ENCODE data around the gene CLDN6. TPM values are rescaled to one million over a fixed set of nuclear protein-coding genes. Genes with fewer than 3 reads are reported as not detected.

CLDN6 gene
- total RNA-seq, 1 donor from 2014 or later = not detected

DNA sequence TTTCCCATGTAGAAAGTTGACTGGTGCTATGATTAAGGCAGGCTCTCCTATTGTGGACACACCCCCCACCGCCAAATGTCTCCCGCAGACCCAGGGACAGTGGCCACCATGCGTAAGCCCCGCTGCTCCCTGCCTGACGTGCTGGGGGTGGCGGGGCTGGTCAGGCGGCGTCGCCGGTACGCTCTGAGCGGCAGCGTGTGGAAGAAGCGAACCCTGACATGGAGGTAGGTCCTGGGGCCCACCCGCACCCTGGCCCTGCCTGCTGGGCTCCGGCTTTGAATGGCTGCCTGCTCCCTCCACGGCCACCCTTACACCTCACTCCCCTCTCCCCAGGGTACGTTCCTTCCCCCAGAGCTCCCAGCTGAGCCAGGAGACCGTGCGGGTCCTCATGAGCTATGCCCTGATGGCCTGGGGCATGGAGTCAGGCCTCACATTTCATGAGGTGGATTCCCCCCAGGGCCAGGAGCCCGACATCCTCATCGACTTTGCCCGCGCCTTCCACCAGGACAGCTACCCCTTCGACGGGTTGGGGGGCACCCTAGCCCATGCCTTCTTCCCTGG lies 32.0 kb upstream of the CLDN6 start:
- Histone ChIP-seq H3K4me3 (no peak overlapping the region), H3K4me1 (peaks cover 24% of the 10 kb centered on the region), H3K27me3 (peaks cover 28% of the 10 kb centered on the region), H3K9me3 (no peaks in the 10 kb centered on the region), H3K36me3 (no peaks in the 10 kb centered on the region), H3K27ac (no peak overlapping the region)
- DNase-seq (ENCODE audit: extremely low spot score in 2 of 2) = no peak
- TF ChIP-seq, protein P1, sequence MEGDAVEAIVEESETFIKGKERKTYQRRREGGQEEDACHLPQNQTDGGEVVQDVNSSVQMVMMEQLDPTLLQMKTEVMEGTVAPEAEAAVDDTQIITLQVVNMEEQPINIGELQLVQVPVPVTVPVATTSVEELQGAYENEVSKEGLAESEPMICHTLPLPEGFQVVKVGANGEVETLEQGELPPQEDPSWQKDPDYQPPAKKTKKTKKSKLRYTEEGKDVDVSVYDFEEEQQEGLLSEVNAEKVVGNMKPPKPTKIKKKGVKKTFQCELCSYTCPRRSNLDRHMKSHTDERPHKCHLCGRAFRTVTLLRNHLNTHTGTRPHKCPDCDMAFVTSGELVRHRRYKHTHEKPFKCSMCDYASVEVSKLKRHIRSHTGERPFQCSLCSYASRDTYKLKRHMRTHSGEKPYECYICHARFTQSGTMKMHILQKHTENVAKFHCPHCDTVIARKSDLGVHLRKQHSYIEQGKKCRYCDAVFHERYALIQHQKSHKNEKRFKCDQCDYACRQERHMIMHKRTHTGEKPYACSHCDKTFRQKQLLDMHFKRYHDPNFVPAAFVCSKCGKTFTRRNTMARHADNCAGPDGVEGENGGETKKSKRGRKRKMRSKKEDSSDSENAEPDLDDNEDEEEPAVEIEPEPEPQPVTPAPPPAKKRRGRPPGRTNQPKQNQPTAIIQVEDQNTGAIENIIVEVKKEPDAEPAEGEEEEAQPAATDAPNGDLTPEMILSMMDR (IDR thresholded peaks at IDR 0.05) = no peak
- TF ChIP-seq POLR2AphosphoS5 (IDR thresholded peaks at IDR 0.05; ENCODE audit: insufficient read depth in 1 of 2, low read depth in 1 of 2) (no peak), POLR2A (IDR thresholded peaks at IDR 0.05) (no peak)
- intact Hi-C loops (cut with DNase I) = no loop called here

DNA sequence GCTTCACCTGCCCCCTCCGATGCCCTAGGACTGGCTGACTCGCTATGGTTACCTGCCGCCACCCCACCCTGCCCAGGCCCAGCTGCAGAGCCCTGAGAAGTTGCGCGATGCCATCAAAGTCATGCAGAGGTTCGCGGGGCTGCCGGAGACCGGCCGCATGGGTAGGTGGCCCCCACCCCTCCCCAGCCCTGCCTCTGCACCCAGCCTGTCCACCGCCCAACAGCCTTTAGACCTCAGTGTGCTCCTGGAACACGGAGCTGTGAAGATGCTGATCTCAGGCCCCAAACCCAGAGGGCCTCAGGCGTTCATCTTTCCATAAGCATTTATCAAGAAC lies 29.4 kb upstream of the CLDN6 start:
- Histone ChIP-seq H3K27me3 (peaks cover 33% of the 10 kb centered on the region), H3K4me3 (no peak overlapping the region), H3K9me3 (no peaks in the 10 kb centered on the region), H3K36me3 (no peaks in the 10 kb centered on the region), H3K27ac (no peak overlapping the region), H3K4me1 (peaks cover 26% of the 10 kb centered on the region)
- intact Hi-C loops (cut with DNase I) = no loop called here
- TF ChIP-seq POLR2A (IDR thresholded peaks at IDR 0.05) (no peak), POLR2AphosphoS5 (IDR thresholded peaks at IDR 0.05; ENCODE audit: insufficient read depth in 1 of 2, low read depth in 1 of 2) (no peak)
- TF ChIP-seq, protein P1 (IDR thresholded peaks at IDR 0.05) = no peak
- DNase-seq (ENCODE audit: extremely low spot score in 2 of 2) = no peak

DNA sequence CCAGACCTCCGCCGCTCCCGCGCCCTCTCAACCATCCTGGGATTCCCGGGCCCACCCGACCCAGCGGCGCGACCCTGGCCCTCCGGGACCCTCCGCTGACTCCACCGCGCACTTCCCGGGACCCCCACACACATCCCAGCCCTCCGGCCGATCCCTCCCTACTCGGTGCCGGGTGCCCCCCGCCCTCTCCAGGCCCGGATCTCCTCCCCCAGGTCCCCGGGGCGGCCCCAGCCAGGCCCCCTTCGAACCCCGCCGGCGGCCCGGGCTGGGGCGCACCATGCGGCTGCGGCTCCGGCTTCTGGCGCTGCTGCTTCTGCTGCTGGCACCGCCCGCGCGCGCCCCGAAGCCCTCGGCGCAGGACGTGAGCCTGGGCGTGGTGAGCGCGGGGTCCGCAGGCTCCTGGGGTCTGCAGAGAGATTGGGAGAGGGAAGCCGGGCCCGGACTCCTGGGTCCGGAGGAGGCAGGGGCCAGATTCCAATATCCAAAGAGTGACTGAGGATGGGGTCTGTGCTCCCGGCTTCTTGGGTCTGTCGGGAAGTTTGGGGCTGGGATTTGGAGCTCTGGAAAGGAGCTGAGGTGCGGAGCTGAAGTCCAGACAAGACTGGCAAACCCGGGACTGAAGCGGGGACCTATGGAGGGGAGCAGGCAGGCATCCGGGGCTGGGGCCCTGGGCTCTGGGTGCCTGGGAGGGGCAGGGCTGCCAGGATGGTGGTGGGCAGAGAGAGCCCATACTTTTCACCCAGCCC lies 28.8 kb upstream of the CLDN6 start:
- H3K4me1 ChIP-seq = peaks cover 26% of the 10 kb centered on the region
- peaks cover 33% of the 10 kb centered on the region for H3K27me3 ChIP-seq
- peak overlapping the region; percentile 46 to 51 for H3K4me3 ChIP-seq
- no peaks in the 10 kb centered on the region for H3K9me3 ChIP-seq
- H3K36me3 ChIP-seq = no peaks in the 10 kb centered on the region
- no peak for DNase-seq (ENCODE audit: extremely low spot score in 2 of 2)
- intact Hi-C loops (cut with DNase I) = no loop called here
- H3K27ac ChIP-seq = no peak overlapping the region
- TF ChIP-seq POLR2A (IDR thresholded peaks at IDR 0.05) (no peak), POLR2AphosphoS5 (IDR thresholded peaks at IDR 0.05; ENCODE audit: insufficient read depth in 1 of 2, low read depth in 1 of 2) (no peak)
- TF ChIP-seq, protein P1 (IDR thresholded peaks at IDR 0.05) = no peak

DNA sequence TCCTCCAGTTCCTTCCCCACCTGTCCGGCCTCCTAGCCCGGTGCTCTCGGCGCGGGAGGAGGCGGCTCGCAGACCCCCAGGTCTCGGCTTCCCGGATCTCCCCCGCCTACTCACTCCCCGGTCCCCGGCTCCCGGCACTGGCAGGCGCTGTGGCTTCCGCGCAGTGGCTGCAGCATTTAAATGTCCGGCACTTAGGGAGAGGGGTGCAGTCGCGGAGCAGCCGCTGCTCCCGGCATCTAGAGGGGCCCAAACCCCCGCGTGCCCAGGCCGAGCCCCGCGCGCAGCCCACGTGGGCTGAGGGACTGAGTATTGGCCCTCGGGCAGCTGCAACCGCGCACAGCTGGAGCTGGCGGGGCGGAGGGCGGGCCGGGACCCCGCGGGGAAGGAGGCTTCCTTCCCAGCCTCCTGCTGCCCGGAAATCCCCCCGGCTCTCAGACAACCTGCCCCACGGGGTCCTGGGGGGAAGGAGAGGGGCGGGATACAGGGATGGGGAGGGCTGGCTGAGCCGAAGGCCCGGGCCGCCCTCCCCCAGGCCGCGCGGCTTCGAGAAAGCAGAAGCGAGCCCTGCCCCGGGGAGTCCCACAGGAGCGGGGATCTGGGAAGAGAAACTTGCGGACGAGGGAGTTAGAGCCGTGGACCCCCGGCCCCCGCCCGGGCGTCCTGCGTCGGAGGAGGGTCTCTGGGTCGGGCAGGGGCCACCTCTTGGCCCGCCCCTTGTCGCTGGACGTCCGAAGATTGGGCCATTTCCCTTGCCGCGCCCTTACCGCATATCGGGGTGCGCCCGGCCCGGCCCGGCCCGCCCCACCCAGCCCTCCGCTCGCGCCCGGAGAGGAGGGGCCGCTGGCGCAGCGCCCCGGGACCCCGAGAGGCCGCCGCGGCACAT lies 28.0 kb upstream of the CLDN6 start, which contains the start of gene MMP25:
Gene MMP25 (plus strand): TSS at position 804 of the 883 bp plus-strand sequence. CDS start 357 bp downstream, outside the sequence.
- Histone ChIP-seq H3K27me3 (peaks cover 33% of the 10 kb centered on the region), H3K9me3 (no peaks in the 10 kb centered on the region), H3K27ac (no peak within 1 kb of the TSS), H3K36me3 (no peaks in the 10 kb centered on the region), H3K4me1 (peaks cover 26% of the 10 kb centered on the region), H3K4me3 (peak within 1 kb of the TSS; percentile 46 to 51)
- TF ChIP-seq, protein P1 (IDR thresholded peaks at IDR 0.05) = no peak
- TF ChIP-seq POLR2A (IDR thresholded peaks at IDR 0.05) (no peak), POLR2AphosphoS5 (IDR thresholded peaks at IDR 0.05; ENCODE audit: insufficient read depth in 1 of 2, low read depth in 1 of 2) (no peak)
- intact Hi-C loops (cut with DNase I) = no loop called here
- no peak for DNase-seq (ENCODE audit: extremely low spot score in 2 of 2)

Measured in vagina (tissue), 2 donors.